Measurements from ENCODE around the gene AKAP6.
"Not testable (repeated sequence)": the region's sequence is repeated elsewhere in the genome, so short reads cannot be mapped to it uniquely, and the experiment has no call there.

The AKAP6 gene

GRCh38 chr14:32332415-32333316, 3.6 kb downstream of the AKAP6 start:
- no peak for DNase-seq

- DNase-seq = no peak
Observed at GRCh38 chr14:32336702-32337101, 7.6 kb downstream of the AKAP6 start.

GRCh38 chr14:32337759-32338158, 8.7 kb downstream of the AKAP6 start:
- DNase-seq = no peak

- no peak for DNase-seq
Observed at GRCh38 chr14:32339188-32339587, 10.1 kb downstream of the AKAP6 start.

- no peak for DNase-seq
Observed at GRCh38 chr14:32341947-32342846, 13.1 kb downstream of the AKAP6 start.

GRCh38 chr14:32342847-32343194, 13.7 kb downstream of the AKAP6 start:
- DNase-seq = no peak

GRCh38 chr14:32343926-32344430, 14.9 kb downstream of the AKAP6 start:
- DNase-seq = no peak

- DNase-seq = no peak
Observed at GRCh38 chr14:32345311-32345791, 16.3 kb downstream of the AKAP6 start.

GRCh38 chr14:32349322-32349721, 20.2 kb downstream of the AKAP6 start:
- no peak for DNase-seq

GRCh38 chr14:32350020-32350419, 20.9 kb downstream of the AKAP6 start:
- no peak for DNase-seq

- no peak for DNase-seq
Observed at GRCh38 chr14:32352631-32353030, 23.5 kb downstream of the AKAP6 start.

GRCh38 chr14:32354716-32355115, 25.6 kb downstream of the AKAP6 start:
- no peak for DNase-seq

- DNase-seq = no peak
Observed at GRCh38 chr14:32358781-32359180, 29.7 kb downstream of the AKAP6 start.

GRCh38 chr14:32361674-32362073, 32.6 kb downstream of the AKAP6 start:
- no peak for DNase-seq

- no peak for DNase-seq
Observed at GRCh38 chr14:32363761-32364160, 34.7 kb downstream of the AKAP6 start.

GRCh38 chr14:32364941-32365340, 35.8 kb downstream of the AKAP6 start:
- no peak for DNase-seq

GRCh38 chr14:32366256-32366879, 37.3 kb downstream of the AKAP6 start:
- DNase-seq = no peak

- peak; percentile 38 for DNase-seq
Observed at GRCh38 chr14:32366986-32367385, 37.9 kb downstream of the AKAP6 start.

GRCh38 chr14:32367516-32367915, 38.4 kb downstream of the AKAP6 start:
- DNase-seq = no peak

GRCh38 chr14:32368107-32368506, 39.0 kb downstream of the AKAP6 start:
- DNase-seq = no peak

- no peak for DNase-seq
Observed at GRCh38 chr14:32370714-32371113, 41.6 kb downstream of the AKAP6 start.

GRCh38 chr14:32372154-32372553, 43.1 kb downstream of the AKAP6 start:
- no peak for DNase-seq

GRCh38 chr14:32373174-32373573, 44.1 kb downstream of the AKAP6 start:
- DNase-seq = not testable (repeated sequence)

Measured in DMS79 (cell line).